ENCODE measurements around the gene JAZF1.

DNA sequence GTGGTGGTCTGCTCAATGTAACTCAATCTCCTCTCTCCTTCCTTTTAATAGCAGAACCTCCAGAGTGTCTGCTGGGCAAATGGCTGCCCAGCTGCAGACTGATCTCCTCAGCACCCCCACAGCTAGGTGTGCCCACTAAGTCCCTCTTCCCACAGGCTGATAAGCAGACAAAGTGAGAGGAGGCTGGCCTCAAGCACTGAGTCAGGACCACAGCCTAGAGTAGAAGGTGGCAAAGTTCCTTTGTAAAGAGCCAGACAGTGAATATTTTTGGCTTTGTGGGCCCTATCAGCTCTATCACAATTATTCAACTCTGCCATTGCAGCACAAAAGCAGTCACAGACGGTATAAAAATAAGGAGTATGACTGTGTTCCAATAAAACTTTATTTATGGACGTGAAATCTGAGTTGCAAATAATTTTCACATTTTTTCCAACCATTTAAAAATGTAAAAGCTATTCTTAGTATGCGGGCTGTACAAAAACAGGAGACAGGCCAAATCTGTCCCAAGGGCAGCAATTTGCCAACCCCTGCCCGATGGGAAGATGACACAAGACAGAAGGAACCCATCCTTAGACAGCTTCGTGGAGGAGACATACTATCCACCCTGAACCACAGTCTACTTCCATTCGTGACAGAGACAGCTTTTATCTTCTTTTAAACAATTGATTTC, 23.4 kb downstream of the JAZF1 start:
- TF ChIP-seq TAF1 (IDR thresholded peaks at IDR 0.05; ENCODE audit: low read depth, low read length) (no peak), JUND (IDR thresholded peaks at IDR 0.05; ENCODE audit: low read length) (no peak), SRF (IDR thresholded peaks at IDR 0.05; ENCODE audit: low read depth, low read length) (no peak), EZH2 (IDR thresholded peaks at IDR 0.05; ENCODE audit: low read depth, low read length, severe bottlenecking) (no peak)
- TF ChIP-seq, protein P1, sequence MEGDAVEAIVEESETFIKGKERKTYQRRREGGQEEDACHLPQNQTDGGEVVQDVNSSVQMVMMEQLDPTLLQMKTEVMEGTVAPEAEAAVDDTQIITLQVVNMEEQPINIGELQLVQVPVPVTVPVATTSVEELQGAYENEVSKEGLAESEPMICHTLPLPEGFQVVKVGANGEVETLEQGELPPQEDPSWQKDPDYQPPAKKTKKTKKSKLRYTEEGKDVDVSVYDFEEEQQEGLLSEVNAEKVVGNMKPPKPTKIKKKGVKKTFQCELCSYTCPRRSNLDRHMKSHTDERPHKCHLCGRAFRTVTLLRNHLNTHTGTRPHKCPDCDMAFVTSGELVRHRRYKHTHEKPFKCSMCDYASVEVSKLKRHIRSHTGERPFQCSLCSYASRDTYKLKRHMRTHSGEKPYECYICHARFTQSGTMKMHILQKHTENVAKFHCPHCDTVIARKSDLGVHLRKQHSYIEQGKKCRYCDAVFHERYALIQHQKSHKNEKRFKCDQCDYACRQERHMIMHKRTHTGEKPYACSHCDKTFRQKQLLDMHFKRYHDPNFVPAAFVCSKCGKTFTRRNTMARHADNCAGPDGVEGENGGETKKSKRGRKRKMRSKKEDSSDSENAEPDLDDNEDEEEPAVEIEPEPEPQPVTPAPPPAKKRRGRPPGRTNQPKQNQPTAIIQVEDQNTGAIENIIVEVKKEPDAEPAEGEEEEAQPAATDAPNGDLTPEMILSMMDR (IDR thresholded peaks at IDR 0.05; ENCODE audit: control extremely low read depth in 1 of 3, insufficient read depth in 1 of 3, low read depth in 1 of 3, low read length in 3 of 3): no peak
- TF ChIP-seq, protein P2, sequence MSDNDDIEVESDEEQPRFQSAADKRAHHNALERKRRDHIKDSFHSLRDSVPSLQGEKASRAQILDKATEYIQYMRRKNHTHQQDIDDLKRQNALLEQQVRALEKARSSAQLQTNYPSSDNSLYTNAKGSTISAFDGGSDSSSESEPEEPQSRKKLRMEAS (IDR thresholded peaks at IDR 0.05): no peak

Measured in H1 (cell line).